ENCODE data around the gene MOK.
A peak's percentile ranks its signal among the peaks of the same experiment; 100 is the strongest.
"Not testable (repeated sequence)": the region's sequence is repeated elsewhere in the genome, so short reads cannot be mapped to it uniquely, and the experiment has no call there.

The MOK gene

GRCh38 chr14:102304611-102305506 is at the start of gene MOK:
TSS of gene MOK (minus strand) at chr14:102305164. CDS start at chr14:102304968, 196 bp downstream.
- Mint-ChIP-seq H3K36me3 (ENCODE audit: low read depth) (peaks cover 3% of the 10 kb centered on the region), H3K4me3 (peak within 1 kb of the TSS; percentile 91), H3K4me1 (peaks cover 13% of the 10 kb centered on the region), H3K27ac (peak within 1 kb of the TSS; percentile 97), H3K9me3 (no peaks in the 10 kb centered on the region), H3K27me3 (peaks cover 4% of the 10 kb centered on the region)
- peak; percentile 95 for ATAC-seq
- peak; percentile 98 for DNase-seq

GRCh38 chr14:102353126-102353619 is 48.2 kb upstream of the MOK start:
- ATAC-seq (no peak), DNase-seq (no peak)
- H3K4me1 Mint-ChIP-seq = peaks cover 9% of the 10 kb centered on the region
- H3K4me3 Mint-ChIP-seq = no peak overlapping the region
- no peaks in the 10 kb centered on the region for H3K9me3 Mint-ChIP-seq
- no peak overlapping the region for H3K27ac Mint-ChIP-seq
- H3K36me3 Mint-ChIP-seq (ENCODE audit: low read depth) = peaks cover 38% of the 10 kb centered on the region
- H3K27me3 Mint-ChIP-seq = no peaks in the 10 kb centered on the region

GRCh38 chr14:102352213-102352612 is 47.2 kb upstream of the MOK start:
- ATAC-seq = no peak
- H3K4me1 Mint-ChIP-seq = peaks cover 9% of the 10 kb centered on the region
- H3K4me3 Mint-ChIP-seq = no peak overlapping the region
- peaks cover 33% of the 10 kb centered on the region for H3K36me3 Mint-ChIP-seq (ENCODE audit: low read depth)
- H3K27ac Mint-ChIP-seq = no peak overlapping the region
- no peak for DNase-seq
- H3K9me3 Mint-ChIP-seq = no peaks in the 10 kb centered on the region
- H3K27me3 Mint-ChIP-seq = no peaks in the 10 kb centered on the region

- H3K9me3 Mint-ChIP-seq, H3K4me3 Mint-ChIP-seq, H3K27ac Mint-ChIP-seq, ATAC-seq, DNase-seq, H3K4me1 Mint-ChIP-seq, H3K27me3 Mint-ChIP-seq: not testable (repeated sequence)
- peaks cover 33% of the 10 kb centered on the region for H3K36me3 Mint-ChIP-seq (ENCODE audit: low read depth)
Observed at GRCh38 chr14:102351593-102351992, 46.6 kb upstream of the MOK start.

- ATAC-seq (no peak), DNase-seq (no peak)
- Mint-ChIP-seq H3K27ac (no peak overlapping the region), H3K4me1 (peaks cover 9% of the 10 kb centered on the region), H3K27me3 (no peaks in the 10 kb centered on the region), H3K9me3 (no peaks in the 10 kb centered on the region), H3K36me3 (ENCODE audit: low read depth) (peaks cover 31% of the 10 kb centered on the region), H3K4me3 (no peak overlapping the region)
Observed at GRCh38 chr14:102351023-102351422, 46.1 kb upstream of the MOK start.

- ATAC-seq (no peak), DNase-seq (no peak)
- Mint-ChIP-seq H3K27ac (no peak overlapping the region), H3K36me3 (ENCODE audit: low read depth) (peaks cover 23% of the 10 kb centered on the region), H3K4me3 (no peak overlapping the region), H3K27me3 (no peaks in the 10 kb centered on the region), H3K9me3 (no peaks in the 10 kb centered on the region), H3K4me1 (peaks cover 7% of the 10 kb centered on the region)
Observed at GRCh38 chr14:102348376-102348775, 43.4 kb upstream of the MOK start.

GRCh38 chr14:102346645-102347044 is 41.7 kb upstream of the MOK start:
- H3K36me3 Mint-ChIP-seq (ENCODE audit: low read depth) = peaks cover 27% of the 10 kb centered on the region
- no peak overlapping the region for H3K27ac Mint-ChIP-seq
- no peaks in the 10 kb centered on the region for H3K4me1 Mint-ChIP-seq
- H3K9me3 Mint-ChIP-seq = no peaks in the 10 kb centered on the region
- no peak for ATAC-seq
- no peak for DNase-seq
- no peak overlapping the region for H3K4me3 Mint-ChIP-seq
- no peaks in the 10 kb centered on the region for H3K27me3 Mint-ChIP-seq

GRCh38 chr14:102345232-102345631 is 40.3 kb upstream of the MOK start:
- H3K36me3 Mint-ChIP-seq (ENCODE audit: low read depth) = peaks cover 29% of the 10 kb centered on the region
- no peaks in the 10 kb centered on the region for H3K27me3 Mint-ChIP-seq
- DNase-seq = no peak
- H3K27ac Mint-ChIP-seq = no peak overlapping the region
- H3K4me3 Mint-ChIP-seq = no peak overlapping the region
- no peak for ATAC-seq
- H3K4me1 Mint-ChIP-seq = no peaks in the 10 kb centered on the region
- H3K9me3 Mint-ChIP-seq = no peaks in the 10 kb centered on the region

- Mint-ChIP-seq H3K27ac (no peak overlapping the region), H3K9me3 (no peaks in the 10 kb centered on the region), H3K27me3 (no peaks in the 10 kb centered on the region), H3K36me3 (ENCODE audit: low read depth) (peaks cover 27% of the 10 kb centered on the region), H3K4me3 (no peak overlapping the region), H3K4me1 (no peaks in the 10 kb centered on the region)
- no peak for DNase-seq
- ATAC-seq = no peak
Observed at GRCh38 chr14:102344485-102344884, 39.5 kb upstream of the MOK start.

- Mint-ChIP-seq H3K27me3 (no peaks in the 10 kb centered on the region), H3K9me3 (no peaks in the 10 kb centered on the region), H3K4me1 (no peaks in the 10 kb centered on the region), H3K27ac (no peak overlapping the region), H3K36me3 (ENCODE audit: low read depth) (peaks cover 26% of the 10 kb centered on the region), H3K4me3 (no peak overlapping the region)
- DNase-seq (no peak), ATAC-seq (no peak)
Observed at GRCh38 chr14:102344084-102344483, 39.1 kb upstream of the MOK start.

- peaks cover 25% of the 10 kb centered on the region for H3K36me3 Mint-ChIP-seq (ENCODE audit: low read depth)
- H3K9me3 Mint-ChIP-seq = no peaks in the 10 kb centered on the region
- no peak overlapping the region for H3K4me3 Mint-ChIP-seq
- H3K4me1 Mint-ChIP-seq = no peaks in the 10 kb centered on the region
- no peak for DNase-seq
- ATAC-seq = no peak
- no peaks in the 10 kb centered on the region for H3K27me3 Mint-ChIP-seq
- H3K27ac Mint-ChIP-seq = no peak overlapping the region
Observed at GRCh38 chr14:102342238-102342637, 37.3 kb upstream of the MOK start.

- DNase-seq = no peak
- no peaks in the 10 kb centered on the region for H3K4me1 Mint-ChIP-seq
Observed at GRCh38 chr14:102341566-102341965, 36.6 kb upstream of the MOK start.

GRCh38 chr14:102338724-102339123 is 33.8 kb upstream of the MOK start:
- no peaks in the 10 kb centered on the region for H3K9me3 Mint-ChIP-seq
- H3K4me3 Mint-ChIP-seq = no peak overlapping the region
- no peaks in the 10 kb centered on the region for H3K4me1 Mint-ChIP-seq
- no peak overlapping the region for H3K27ac Mint-ChIP-seq
- no peak for DNase-seq
- peaks cover 38% of the 10 kb centered on the region for H3K36me3 Mint-ChIP-seq (ENCODE audit: low read depth)
- ATAC-seq = no peak
- H3K27me3 Mint-ChIP-seq = no peaks in the 10 kb centered on the region

More at GRCh38 chr14:102341566-102341965, 36.6 kb upstream of the MOK start:
- no peak for ATAC-seq
- Mint-ChIP-seq H3K4me3 (no peak overlapping the region), H3K9me3 (no peaks in the 10 kb centered on the region), H3K27me3 (no peaks in the 10 kb centered on the region), H3K27ac (no peak overlapping the region), H3K36me3 (ENCODE audit: low read depth) (peaks cover 30% of the 10 kb centered on the region)

- ATAC-seq = no peak
- H3K4me1 Mint-ChIP-seq = no peaks in the 10 kb centered on the region
- H3K27ac Mint-ChIP-seq = no peak overlapping the region
- H3K4me3 Mint-ChIP-seq = no peak overlapping the region
- H3K9me3 Mint-ChIP-seq = no peaks in the 10 kb centered on the region
- no peak for DNase-seq
- H3K27me3 Mint-ChIP-seq = no peaks in the 10 kb centered on the region
- peaks cover 32% of the 10 kb centered on the region for H3K36me3 Mint-ChIP-seq (ENCODE audit: low read depth)
Observed at GRCh38 chr14:102335163-102335562, 30.2 kb upstream of the MOK start.

All from activated naive CD8-positive, alpha-beta T cell treated with anti-CD3 and anti-CD28 coated beads, Interleukin-2, amount 50 U/mL, for 24 hours (primary cell).